Rectal smooth muscle tissue (tissue), 1 donor: ENCODE data around the gene PINLYP.

Experiments used
- H3K27ac ChIP-seq: one replicate; pipeline ENCODE4 v1.7.0; 2013; ENCODE audit warnings: low read depth, low read length, inconsistent platforms
- H3K27me3 ChIP-seq: one replicate; pipeline ENCODE4 v1.7.0; 2013; ENCODE audit warnings: low read length; ENCODE audit not compliant: control insufficient read depth, insufficient read depth
- H3K36me3 ChIP-seq: one replicate; pipeline ENCODE4 v1.7.0; 2013; ENCODE audit warnings: low read length; ENCODE audit not compliant: control insufficient read depth, insufficient read depth
- H3K4me1 ChIP-seq: one replicate; pipeline ENCODE4 v1.7.0; 2013; ENCODE audit warnings: low read length; ENCODE audit not compliant: control insufficient read depth, insufficient read depth
- H3K4me3 ChIP-seq: one replicate; pipeline ENCODE4 v1.7.0; 2013; ENCODE audit warnings: low read length
- H3K9ac ChIP-seq: one replicate; pipeline ENCODE4 v1.7.0; 2013; ENCODE audit warnings: low read length

PINLYP gene

DNA sequence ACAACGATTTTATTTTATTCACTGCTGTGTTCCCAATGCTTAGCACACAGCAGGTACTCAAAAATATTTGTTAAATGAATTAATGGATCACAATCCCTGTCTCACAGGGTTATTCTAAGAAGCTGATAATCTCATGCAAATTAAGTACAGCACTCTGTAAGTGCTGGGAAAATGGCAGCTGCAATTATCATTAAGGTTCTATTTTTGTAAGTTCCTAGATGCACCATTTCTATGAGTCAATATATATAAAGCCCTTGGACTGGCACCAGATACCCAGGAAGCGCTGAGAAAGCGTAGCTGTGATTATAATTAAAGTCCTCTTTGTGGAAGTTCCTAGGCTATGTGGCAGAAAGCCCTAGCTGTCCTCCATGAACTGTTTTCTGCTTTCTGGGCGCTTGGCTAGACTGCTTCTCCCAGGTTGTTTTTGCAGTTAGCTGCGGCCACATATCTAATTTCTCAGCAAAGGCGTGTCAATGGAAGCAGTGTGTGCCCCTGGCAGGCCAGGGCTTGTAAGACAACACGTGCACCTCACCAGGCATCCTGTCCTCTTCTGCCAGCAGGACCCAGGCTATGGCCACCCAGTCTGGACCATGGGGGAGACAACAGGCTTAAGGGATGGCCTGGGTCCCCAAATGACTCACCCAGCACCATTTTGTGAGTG, 31.1 kb downstream of the PINLYP start:
- Histone ChIP-seq H3K27ac (no peak overlapping the region), H3K27me3 (no peaks in the 10 kb centered on the region), H3K4me3 (no peak overlapping the region), H3K36me3 (peaks cover 9% of the 10 kb centered on the region), H3K4me1 (no peaks in the 10 kb centered on the region), H3K9ac (no peak overlapping the region)

GRCh38 chr19:43607238-43608205, 31.9 kb downstream of the PINLYP start:
- H3K9ac ChIP-seq = no peak overlapping the region

GRCh38 chr19:43609872-43610271, 34.3 kb downstream of the PINLYP start:
- H3K9ac ChIP-seq = no peak overlapping the region
- H3K27me3 ChIP-seq = no peaks in the 10 kb centered on the region
- peaks cover 11% of the 10 kb centered on the region for H3K36me3 ChIP-seq
- no peak overlapping the region for H3K4me3 ChIP-seq
- no peaks in the 10 kb centered on the region for H3K4me1 ChIP-seq
- H3K27ac ChIP-seq = no peak overlapping the region

More at GRCh38 chr19:43607238-43608205, 31.9 kb downstream of the PINLYP start:
- Histone ChIP-seq H3K4me1 (no peaks in the 10 kb centered on the region), H3K4me3 (no peak overlapping the region), H3K27ac (no peak overlapping the region), H3K27me3 (no peaks in the 10 kb centered on the region), H3K36me3 (peaks cover 8% of the 10 kb centered on the region)

- Histone ChIP-seq H3K27me3 (no peaks in the 10 kb centered on the region), H3K4me3 (no peak overlapping the region), H3K36me3 (peaks cover 11% of the 10 kb centered on the region), H3K27ac (no peak overlapping the region), H3K4me1 (no peaks in the 10 kb centered on the region), H3K9ac (no peak overlapping the region)
Measured at GRCh38 chr19:43610493-43610892, 34.9 kb downstream of the PINLYP start.

- H3K4me1 ChIP-seq = no peaks in the 10 kb centered on the region
- H3K27me3 ChIP-seq = no peaks in the 10 kb centered on the region
- H3K9ac ChIP-seq = no peak within 1 kb of the TSS
- H3K27ac ChIP-seq = no peak within 1 kb of the TSS
- H3K4me3 ChIP-seq = no peak within 1 kb of the TSS
- peaks cover 10% of the 10 kb centered on the region for H3K36me3 ChIP-seq
Measured at GRCh38 chr19:43611788-43612187, 36.2 kb downstream of the PINLYP start, which contains the start of gene SRRM5. Gene SRRM5, plus strand, starts transcription at chr19:43612088. Its CDS starts 34 bp downstream, at chr19:43612122.

GRCh38 chr19:43612374-43612773, 36.8 kb downstream of the PINLYP start:
- Histone ChIP-seq H3K27ac (no peak overlapping the region), H3K4me1 (no peaks in the 10 kb centered on the region), H3K36me3 (peaks cover 7% of the 10 kb centered on the region), H3K4me3 (no peak overlapping the region), H3K27me3 (no peaks in the 10 kb centered on the region), H3K9ac (no peak overlapping the region)

DNA sequence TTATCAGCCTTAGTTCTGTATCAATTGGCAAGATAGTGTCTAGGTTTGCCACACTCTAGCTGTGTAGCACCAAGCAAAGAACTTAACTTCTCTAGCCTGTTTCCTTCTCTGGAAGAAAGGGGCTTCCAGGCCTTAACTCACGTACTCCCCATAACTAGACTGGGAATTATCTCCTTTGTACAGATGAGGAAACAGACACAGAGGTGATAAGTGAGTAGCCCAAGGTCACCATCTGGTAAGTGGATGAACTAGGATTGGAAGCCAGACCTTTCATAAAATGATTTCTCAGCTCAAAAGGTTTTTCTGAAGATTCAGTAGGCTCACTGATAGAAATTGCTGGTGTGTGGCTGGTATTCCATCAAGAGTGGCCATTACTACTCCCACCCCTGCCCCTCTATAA, 40.7 kb downstream of the PINLYP start:
- no peak overlapping the region for H3K27ac ChIP-seq
- H3K4me3 ChIP-seq = no peak overlapping the region
- H3K36me3 ChIP-seq = peaks cover 7% of the 10 kb centered on the region
- no peak overlapping the region for H3K9ac ChIP-seq
- H3K4me1 ChIP-seq = peaks cover 8% of the 10 kb centered on the region
- H3K27me3 ChIP-seq = no peaks in the 10 kb centered on the region

DNA sequence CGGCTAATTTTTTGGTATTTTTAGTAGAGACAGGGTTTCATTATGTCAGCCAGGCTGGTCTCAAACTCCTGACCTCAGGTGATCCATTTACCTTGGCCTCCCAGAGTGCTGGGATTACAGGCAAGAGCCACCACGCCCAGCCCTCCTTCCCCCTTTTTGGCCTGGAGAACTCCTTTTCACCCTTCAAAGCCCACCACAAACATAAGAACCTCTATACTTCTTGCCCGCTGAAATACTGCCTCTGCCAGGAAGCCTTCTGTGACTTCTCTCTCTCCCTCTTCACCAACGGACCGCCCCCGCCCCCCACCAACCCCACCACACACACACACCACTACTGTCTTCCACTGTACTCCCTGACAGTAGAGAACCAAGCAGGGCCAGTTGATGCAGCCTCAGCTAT, 41.4 kb downstream of the PINLYP start:
- Histone ChIP-seq H3K27me3 (no peaks in the 10 kb centered on the region), H3K36me3 (peaks cover 7% of the 10 kb centered on the region), H3K4me3 (no peak overlapping the region), H3K4me1 (peaks cover 8% of the 10 kb centered on the region), H3K27ac (no peak overlapping the region), H3K9ac (no peak overlapping the region)

DNA sequence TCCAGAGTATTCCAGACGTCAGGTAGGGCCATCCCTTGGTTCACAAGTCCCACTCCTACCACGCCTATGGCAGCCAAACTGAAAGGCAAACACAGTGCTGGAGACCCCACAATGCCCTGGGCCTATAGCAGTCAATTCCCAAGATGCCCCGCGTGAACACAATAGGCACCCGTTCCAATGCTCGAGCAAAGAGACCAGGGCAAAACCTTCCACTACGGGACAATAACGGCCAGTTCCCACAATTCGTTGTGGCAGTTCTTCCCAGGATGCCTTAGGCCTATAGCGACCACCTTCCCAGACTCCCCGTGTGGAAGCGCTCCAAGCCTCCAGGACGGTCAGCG, 43.3 kb downstream of the PINLYP start:
- peaks cover 8% of the 10 kb centered on the region for H3K4me1 ChIP-seq
- H3K4me3 ChIP-seq = peak overlapping the region; percentile 78
- peak overlapping the region; percentile 98 for H3K27ac ChIP-seq
- H3K36me3 ChIP-seq = no peaks in the 10 kb centered on the region
- H3K27me3 ChIP-seq = no peaks in the 10 kb centered on the region
- peak overlapping the region; percentile 63 for H3K9ac ChIP-seq

- Histone ChIP-seq H3K4me3 (peak within 1 kb of the TSS; percentile 78), H3K27me3 (no peaks in the 10 kb centered on the region), H3K4me1 (peaks cover 8% of the 10 kb centered on the region), H3K9ac (peak within 1 kb of the TSS; percentile 71), H3K36me3 (no peaks in the 10 kb centered on the region), H3K27ac (peak within 1 kb of the TSS; percentile 98)
Measured at GRCh38 chr19:43619262-43620060, 43.9 kb downstream of the PINLYP start, which contains the start of gene ZNF428. Gene ZNF428, minus strand, starts transcription at chr19:43619629. Its CDS starts 5,325 bp downstream, at chr19:43614304.

- Histone ChIP-seq H3K4me3 (peak overlapping the region; percentile 78), H3K36me3 (no peaks in the 10 kb centered on the region), H3K27ac (peak overlapping the region; percentile 98), H3K9ac (peak overlapping the region; percentile 71), H3K4me1 (peaks cover 8% of the 10 kb centered on the region), H3K27me3 (no peaks in the 10 kb centered on the region)
Measured at GRCh38 chr19:43620061-43621001, 44.7 kb downstream of the PINLYP start.
